Measurements from ENCODE around the gene TUBA4B.

Gene TUBA4B

GRCh38 chr2:219206328-219207133, 46.5 kb upstream of the TUBA4B start, which contains the start of gene ZFAND2B (continued):
- TF ChIP-seq ZXDB (tag by site-specific recombination; IDR thresholded peaks at IDR 0.05) (no peak), ZFP37 (tag by site-specific recombination; IDR thresholded peaks at IDR 0.05) (no peak), IKZF3 (tag by site-specific recombination; IDR thresholded peaks at IDR 0.05) (no peak), PRDM1 (tag by site-specific recombination; IDR thresholded peaks at IDR 0.05) (no peak), ATF2 (tag by site-specific recombination; IDR thresholded peaks at IDR 0.05; ENCODE audit: low read depth) (peak; percentile 78), ZNF175 (tag by site-specific recombination; IDR thresholded peaks at IDR 0.05) (no peak), ZNF792 (tag by site-specific recombination; IDR thresholded peaks at IDR 0.05) (no peak), ZNF510 (tag by site-specific recombination; IDR thresholded peaks at IDR 0.05; ENCODE audit: insufficient replicate concordance) (no peak), HOXA7 (CRISPR knock-in tag; IDR thresholded peaks at IDR 0.05; ENCODE audit: borderline replicate concordance) (no peak), ZNF2 (tag by site-specific recombination; IDR thresholded peaks at IDR 0.05) (peak; percentile 73; the same call in 1 of the 2 replicates), ZNF398 (tag by site-specific recombination; IDR thresholded peaks at IDR 0.05) (no peak), ZNF202 (tag by site-specific recombination; IDR thresholded peaks at IDR 0.05; ENCODE audit: borderline replicate concordance) (no peak), ZNF280C (tag by site-specific recombination; IDR thresholded peaks at IDR 0.05) (no peak), KLF8 (tag by site-specific recombination; IDR thresholded peaks at IDR 0.05) (peak; percentile 78), ZNF514 (tag by site-specific recombination; IDR thresholded peaks at IDR 0.05) (no peak), ZBTB20 (tag by site-specific recombination; IDR thresholded peaks at IDR 0.05) (no peak; the same call in 1 of the 2 replicates), ZNF660 (tag by site-specific recombination; IDR thresholded peaks at IDR 0.05) (peak; percentile 48), HIC1 (tag by site-specific recombination; IDR thresholded peaks at IDR 0.05) (peak; percentile 21; the same call in 1 of the 2 replicates), PBX3 (CRISPR knock-in tag; IDR thresholded peaks at IDR 0.05) (peak; percentile 75; the same call in 1 of the 2 replicates), ZBTB1 (tag by site-specific recombination; IDR thresholded peaks at IDR 0.05) (no peak), ZNF184 (tag by site-specific recombination; IDR thresholded peaks at IDR 0.05) (no peak), ZNF513 (tag by site-specific recombination; IDR thresholded peaks at IDR 0.05) (no peak), ZNF677 (tag by site-specific recombination; IDR thresholded peaks at IDR 0.05) (no peak), ZBTB26 (tag by site-specific recombination; optimal IDR thresholded peaks at IDR 0.05) (peak; percentile 85), KLF16 (tag by site-specific recombination; IDR thresholded peaks at IDR 0.05) (0 out of 2 replicates have a peak, but pooled peaks have one; percentile 65), ZNF501 (tag by site-specific recombination; IDR thresholded peaks at IDR 0.05) (0 out of 2 replicates have a peak, but pooled peaks have one; percentile 47)

All from HEK293 (cell line).